A673 (cell line): ENCODE measurements around the gene SMARCD3. TPM values are rescaled to one million over a fixed set of nuclear protein-coding genes. Genes with fewer than 3 reads are reported as not detected.

Experiments
- BruUV-seq: library from RNA; stranded (reverse); fragments of 400-500 nt; replicated peaks from 2 replicates; lab custom pipeline; 2021; lab: Mats Ljungman, UMichigan
- CTCF ChIA-PET: fragments of 300-600 bp; sonication (Branson Sonifier 250); formaldehyde crosslinking; loops from one replicate; lab custom pipeline; 2022; ENCODE audit warnings: antibody characterized with exemption; lab: Charles Lee
- POLR2A ChIA-PET: fragments of 300-600 bp; sonication (Branson Sonifier 250); formaldehyde crosslinking; loops from one replicate; lab custom pipeline; 2022; ENCODE audit warnings: antibody characterized with exemption; ENCODE audit not compliant: low non-redundant PET; lab: Charles Lee
- DNase-seq: peaks from one replicate; pipeline ENCODE4 v3.0.0-alpha.2; 2015; ENCODE audit warnings: low spot score
- H3K27ac ChIP-seq: fragments of 200-600 bp; sonication (generic); 2 replicates; pipeline ENCODE4 v1.5.1; 2016; ENCODE audit warnings: mixed run types, low read depth, mild to moderate bottlenecking, mixed read lengths, antibody characterized with exemption, low read length; ENCODE audit not compliant: poor library complexity, severe bottlenecking
- H3K27me3 ChIP-seq: fragments of 200-600 bp; sonication (generic); replicated peaks from 2 replicates; pipeline ENCODE4 v1.6.1; 2017; ENCODE audit warnings: mixed run types, low read depth, mild to moderate bottlenecking, mixed read lengths, antibody characterized with exemption, low read length; ENCODE audit not compliant: insufficient read depth, poor library complexity
- H3K36me3 ChIP-seq: fragments of 200-600 bp; sonication (generic); 2 replicates; pipeline ENCODE4 v1.6.1; 2016; ENCODE audit warnings: mixed run types, mild to moderate bottlenecking, mixed read lengths, antibody characterized with exemption, low read length; ENCODE audit not compliant: insufficient read depth, poor library complexity, severe bottlenecking
- H3K4me1 ChIP-seq: fragments of 200-600 bp; sonication (generic); 2 replicates; pipeline ENCODE4 v1.6.1; 2017; ENCODE audit warnings: mixed run types, mild to moderate bottlenecking, mixed read lengths, antibody characterized with exemption, low read length; ENCODE audit not compliant: insufficient read depth, poor library complexity, severe bottlenecking
- H3K4me3 ChIP-seq: fragments of 200-600 bp; sonication (generic); 2 replicates; pipeline ENCODE4 v1.5.1; 2016; ENCODE audit warnings: low read depth, mixed run types, mild to moderate bottlenecking, mixed read lengths, low read length; ENCODE audit not compliant: poor library complexity, severe bottlenecking
- H3K9me3 ChIP-seq: fragments of 200-600 bp; sonication (generic); 2 replicates; pipeline ENCODE4 v1.6.1; 2016; ENCODE audit warnings: mixed run types, low read depth, mild to moderate bottlenecking, mixed read lengths, antibody characterized with exemption, low read length; ENCODE audit not compliant: poor library complexity, severe bottlenecking
- EZH2 ChIP-seq: fragments of 200-600 bp; sonication (generic); IDR thresholded peaks from 2 replicates; pipeline ENCODE4 v1.6.1; 2017; ENCODE audit warnings: borderline replicate concordance, low read depth, mild to moderate bottlenecking, mixed read lengths, antibody characterized with exemption, low read length; ENCODE audit not compliant: poor library complexity, severe bottlenecking
- intact Hi-C: fragments of 100-400 bp; cut with micrococcal nuclease; formaldehyde crosslinking; loops from one replicate; pipeline ENCODE4 v1.10.0; 2022; ENCODE audit not compliant: unreplicated experiment
- total RNA-seq: library from RNA; stranded (reverse); gene quantifications from 2 replicates; pipeline ENCODE4 v1.2.3, GENCODE V29; 2021
- TF ChIP-seq, protein P1 (sequence below): fragments of 300-800, 200-600 bp; sonication (generic); conservative IDR thresholded peaks from 2 replicates; pipeline ENCODE4 v1.5.1; 2017; ENCODE audit warnings: low read depth, mild to moderate bottlenecking, antibody characterized with exemption, low read length, moderate library complexity, mixed read lengths

SMARCD3 gene
- total RNA-seq, 1 experiment from 2014 or later = 44.8 TPM

DNA sequence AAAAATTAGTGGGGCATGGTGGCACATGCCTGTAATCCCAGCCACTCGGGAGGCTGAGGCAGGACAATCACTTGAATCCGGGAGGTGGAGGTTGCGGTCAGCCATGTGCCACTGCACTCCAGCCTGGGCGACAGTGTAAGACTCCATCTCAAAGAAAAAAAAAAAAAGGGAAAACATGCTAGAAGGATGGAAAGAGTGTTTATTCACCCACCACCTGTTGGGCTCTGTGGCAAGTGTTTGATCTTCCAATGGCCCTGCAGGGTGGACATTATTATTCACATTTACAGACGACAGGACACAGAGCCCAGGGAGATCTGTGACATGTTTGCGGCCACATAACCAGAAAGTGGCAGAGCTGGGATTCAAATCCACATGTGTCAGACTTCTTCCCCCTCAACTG lies 33.2 kb upstream of the SMARCD3 start:
- ChIA-PET CTCF (no interaction called here), POLR2A (no interaction called here)
- TF ChIP-seq, protein P1, sequence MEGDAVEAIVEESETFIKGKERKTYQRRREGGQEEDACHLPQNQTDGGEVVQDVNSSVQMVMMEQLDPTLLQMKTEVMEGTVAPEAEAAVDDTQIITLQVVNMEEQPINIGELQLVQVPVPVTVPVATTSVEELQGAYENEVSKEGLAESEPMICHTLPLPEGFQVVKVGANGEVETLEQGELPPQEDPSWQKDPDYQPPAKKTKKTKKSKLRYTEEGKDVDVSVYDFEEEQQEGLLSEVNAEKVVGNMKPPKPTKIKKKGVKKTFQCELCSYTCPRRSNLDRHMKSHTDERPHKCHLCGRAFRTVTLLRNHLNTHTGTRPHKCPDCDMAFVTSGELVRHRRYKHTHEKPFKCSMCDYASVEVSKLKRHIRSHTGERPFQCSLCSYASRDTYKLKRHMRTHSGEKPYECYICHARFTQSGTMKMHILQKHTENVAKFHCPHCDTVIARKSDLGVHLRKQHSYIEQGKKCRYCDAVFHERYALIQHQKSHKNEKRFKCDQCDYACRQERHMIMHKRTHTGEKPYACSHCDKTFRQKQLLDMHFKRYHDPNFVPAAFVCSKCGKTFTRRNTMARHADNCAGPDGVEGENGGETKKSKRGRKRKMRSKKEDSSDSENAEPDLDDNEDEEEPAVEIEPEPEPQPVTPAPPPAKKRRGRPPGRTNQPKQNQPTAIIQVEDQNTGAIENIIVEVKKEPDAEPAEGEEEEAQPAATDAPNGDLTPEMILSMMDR = no peak
- TF ChIP-seq EZH2 = no peak
- intact Hi-C loops = no loop called here
- Histone ChIP-seq H3K27me3 (no peaks in the 10 kb centered on the region), H3K36me3 (no peaks in the 10 kb centered on the region), H3K27ac (no peak overlapping the region), H3K4me3 (no peak overlapping the region), H3K4me1 (no peaks in the 10 kb centered on the region), H3K9me3 (no peaks in the 10 kb centered on the region)
- BruUV-seq = no TSS peak
- DNase-seq = no peak

DNA sequence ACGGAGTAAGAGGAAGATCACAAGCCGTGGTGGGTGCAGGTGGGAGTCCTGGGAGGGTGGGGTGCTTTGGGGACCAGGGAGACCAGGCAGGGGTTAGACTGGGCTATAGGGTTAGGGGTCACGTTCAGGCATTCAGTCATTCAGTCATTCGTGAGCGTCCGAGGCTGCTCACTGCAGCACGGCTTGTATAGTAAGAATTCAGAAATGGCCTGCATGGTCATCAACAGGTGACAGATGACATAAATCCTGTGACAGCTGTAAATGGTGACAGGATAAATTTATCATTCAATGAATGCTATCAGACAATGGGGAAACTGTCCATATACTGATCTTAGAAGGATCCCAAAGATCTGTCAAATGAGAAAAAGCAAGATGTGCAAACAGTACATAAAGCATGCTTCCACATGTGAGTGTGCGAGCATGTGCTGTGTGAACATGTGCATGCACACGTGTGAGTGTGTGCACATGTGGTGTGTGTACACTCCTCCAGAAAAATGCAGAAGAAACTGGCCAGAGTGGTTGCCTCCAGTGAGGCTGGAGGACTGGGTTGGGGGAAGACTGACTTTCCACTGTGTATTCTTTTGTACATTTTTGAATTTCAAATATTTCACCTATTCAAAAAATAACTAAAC lies 32.0 kb upstream of the SMARCD3 start:
- Histone ChIP-seq H3K4me3 (no peak overlapping the region), H3K36me3 (no peaks in the 10 kb centered on the region), H3K4me1 (peaks cover 6% of the 10 kb centered on the region), H3K9me3 (no peaks in the 10 kb centered on the region), H3K27me3 (no peaks in the 10 kb centered on the region), H3K27ac (no peak overlapping the region)
- DNase-seq = no peak
- POLR2A ChIA-PET = no interaction called here
- TF ChIP-seq, protein P1 = no peak
- no peak for TF ChIP-seq EZH2
- no TSS peak for BruUV-seq
- intact Hi-C loops = no loop called here
- CTCF ChIA-PET = no interaction called here

DNA sequence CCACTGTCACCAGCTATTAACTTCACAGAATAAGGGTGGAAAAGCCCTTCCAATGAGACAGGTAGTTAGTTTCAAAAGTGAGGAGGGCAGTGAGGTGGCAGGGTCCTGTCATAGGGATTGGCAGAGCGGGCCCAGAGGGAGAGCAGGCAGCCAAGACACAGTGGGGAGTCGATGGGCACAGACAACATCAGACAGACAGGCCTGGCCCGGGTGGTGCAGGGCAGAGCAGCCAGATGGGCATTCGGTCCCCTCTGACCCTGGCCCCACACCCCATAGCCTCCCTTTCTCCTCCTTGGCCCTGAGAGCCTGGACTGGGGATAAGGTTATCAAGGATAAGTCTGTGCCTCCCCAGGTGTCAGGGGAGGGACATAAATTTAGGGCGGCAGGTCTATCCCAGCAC lies 31.4 kb upstream of the SMARCD3 start:
- no TSS peak for BruUV-seq
- Histone ChIP-seq H3K9me3 (no peaks in the 10 kb centered on the region), H3K27me3 (no peaks in the 10 kb centered on the region), H3K4me1 (peaks cover 6% of the 10 kb centered on the region), H3K4me3 (no peak overlapping the region), H3K36me3 (no peaks in the 10 kb centered on the region), H3K27ac (no peak overlapping the region)
- CTCF ChIA-PET = no interaction called here
- intact Hi-C loops = no loop called here
- DNase-seq = no peak
- no peak for TF ChIP-seq EZH2
- POLR2A ChIA-PET = no interaction called here

DNA sequence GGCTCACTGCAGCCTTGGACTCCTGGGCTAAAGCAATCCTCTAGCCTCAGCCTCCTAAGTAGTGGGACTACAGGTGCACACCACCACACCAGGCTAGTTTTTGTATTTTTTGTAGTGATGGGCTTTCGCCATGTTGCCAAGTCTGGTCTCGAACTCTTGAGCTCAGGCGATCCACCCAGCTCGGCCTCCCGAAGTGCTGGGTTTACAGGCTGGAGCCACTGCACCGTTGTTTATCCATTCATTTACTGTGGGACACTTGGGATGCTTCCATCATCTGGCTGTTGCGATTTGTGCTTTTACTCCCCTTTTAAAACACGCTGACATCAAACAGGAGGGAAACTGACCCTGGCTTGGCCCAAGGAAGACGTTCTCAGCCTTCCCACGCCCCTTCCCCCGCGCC lies 30.5 kb upstream of the SMARCD3 start:
- Histone ChIP-seq H3K4me1 (peaks cover 6% of the 10 kb centered on the region), H3K27ac (no peak overlapping the region), H3K9me3 (no peaks in the 10 kb centered on the region), H3K27me3 (no peaks in the 10 kb centered on the region), H3K36me3 (no peaks in the 10 kb centered on the region), H3K4me3 (no peak overlapping the region)
- ChIA-PET POLR2A (no interaction called here), CTCF (no interaction called here)
- intact Hi-C loops = no loop called here
- no TSS peak for BruUV-seq
- no peak for TF ChIP-seq EZH2
- TF ChIP-seq, protein P1 = no peak
- no peak for DNase-seq
